Stimulated activated CD4-positive, alpha-beta T cell treated with anti-CD3 and anti-CD28 coated beads, Interleukin-15, amount 100 ng/mL, for 24 hours (primary cell): ENCODE measurements around the gene ACTL6B.
A peak's percentile ranks its signal among the peaks of the same experiment; 100 is the strongest.
"Not testable (repeated sequence)": the region's sequence is repeated elsewhere in the genome, so short reads cannot be mapped to it uniquely, and the experiment has no call there.

Experiments used
- DNase-seq: peaks from one replicate; pipeline ENCODE4 v3.0.0-alpha.2; 2020

Gene ACTL6B

DNA sequence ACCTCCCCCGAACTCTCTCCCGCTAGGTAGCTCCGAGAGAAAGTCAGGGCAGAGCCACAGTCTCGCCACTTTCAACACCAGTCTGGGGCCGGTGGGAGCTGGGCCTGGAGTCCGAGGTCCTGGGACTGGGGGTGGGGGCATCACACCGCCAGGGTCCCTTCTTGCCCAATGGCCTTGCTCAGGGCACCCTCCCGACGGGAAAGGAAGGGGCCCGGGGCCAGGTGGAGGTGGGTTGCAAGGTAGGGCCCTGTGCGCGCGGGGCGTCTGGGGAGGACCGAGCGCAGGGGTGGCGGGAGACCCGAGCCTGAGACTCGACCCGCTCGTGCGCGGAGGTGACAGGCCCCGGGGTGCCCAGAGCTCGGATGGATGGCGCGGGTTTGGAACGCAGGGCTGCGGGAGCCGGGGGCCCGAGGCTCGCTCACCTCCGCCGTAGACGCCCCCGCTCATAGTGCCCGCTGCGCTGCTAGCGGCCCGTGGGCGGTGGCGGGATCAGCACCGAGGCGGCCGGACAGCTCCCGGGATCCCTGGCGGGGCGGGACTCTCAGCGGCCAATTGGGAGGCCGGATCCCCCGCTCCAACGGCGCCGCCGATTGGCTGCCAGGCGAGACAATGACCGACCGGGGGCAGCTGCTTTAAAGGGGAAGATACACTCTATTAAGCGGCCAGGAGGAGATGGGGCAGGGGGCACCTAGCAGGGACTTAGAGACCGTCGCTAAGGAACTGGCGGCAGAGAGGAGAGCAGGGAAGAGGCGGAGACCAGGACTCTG is at the start of gene ACTL6B:
Gene ACTL6B, minus strand, starts transcription at position 541 of the 767 bp plus-strand sequence. Its CDS starts 94 bp downstream, at position 447.
- DNase-seq, result peak; percentile 77

DNA sequence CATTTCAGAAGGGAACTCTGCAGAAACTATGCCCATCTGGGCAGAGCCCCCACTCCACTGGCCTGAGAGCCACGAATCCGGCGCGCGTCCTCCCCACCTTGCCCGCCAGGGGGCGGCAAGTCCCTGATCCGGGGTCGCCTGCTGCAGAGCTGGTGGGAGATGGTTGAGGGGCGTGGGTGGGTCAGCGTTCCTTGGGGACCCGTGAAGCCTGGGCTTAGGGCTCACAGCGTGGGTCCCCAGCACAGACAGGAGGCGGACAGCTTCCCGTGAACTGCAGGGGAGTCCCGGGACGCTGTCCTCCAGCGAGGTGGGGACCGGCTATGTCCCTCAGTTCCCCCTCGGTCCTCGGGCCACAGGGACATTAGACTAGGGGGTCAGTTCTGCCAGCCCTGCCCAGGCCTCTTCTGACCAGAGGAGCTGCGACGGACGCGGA is 49.1 kb upstream of the ACTL6B start:
- peak; percentile 89 for DNase-seq

DNA sequence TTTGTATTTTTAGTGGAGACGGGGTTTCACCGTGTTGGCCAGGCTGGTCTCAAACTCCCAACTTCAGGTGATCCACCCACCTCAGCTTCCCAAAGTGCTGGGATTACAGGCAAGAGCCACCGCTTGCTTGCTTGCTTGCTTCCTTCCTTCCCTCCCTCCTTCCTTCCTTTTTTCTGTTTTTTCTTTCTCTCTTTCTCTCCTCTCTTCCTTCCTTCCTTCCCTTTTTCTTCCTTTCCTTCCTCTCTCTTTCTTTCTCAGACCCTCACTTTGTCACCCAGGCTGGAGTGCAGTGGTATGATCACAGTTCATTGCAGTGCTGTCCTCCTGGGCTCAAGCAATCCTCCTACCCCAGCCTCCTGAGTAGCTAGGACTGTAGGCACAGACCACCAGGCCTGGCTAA is 44.8 kb upstream of the ACTL6B start:
- not testable (repeated sequence) for DNase-seq

DNA sequence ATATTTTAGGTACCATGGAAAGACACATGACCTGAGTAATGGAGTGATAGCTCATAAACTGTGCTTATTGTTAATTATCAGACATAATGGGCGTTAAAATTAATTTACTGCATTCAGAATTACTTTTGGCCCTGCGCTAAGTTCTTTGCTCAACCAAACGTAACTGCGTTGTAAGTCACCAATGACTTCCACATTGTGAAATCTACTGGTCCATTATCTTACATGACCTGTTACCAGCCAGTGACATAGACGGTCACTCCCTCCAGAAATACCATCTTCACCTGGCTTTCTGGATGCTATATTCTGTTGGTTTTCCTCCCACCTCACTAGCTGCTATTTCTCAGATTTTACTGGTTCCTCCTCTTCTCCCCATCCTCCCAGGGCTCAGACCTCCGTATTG is 42.8 kb upstream of the ACTL6B start:
- DNase-seq, result no peak

DNA sequence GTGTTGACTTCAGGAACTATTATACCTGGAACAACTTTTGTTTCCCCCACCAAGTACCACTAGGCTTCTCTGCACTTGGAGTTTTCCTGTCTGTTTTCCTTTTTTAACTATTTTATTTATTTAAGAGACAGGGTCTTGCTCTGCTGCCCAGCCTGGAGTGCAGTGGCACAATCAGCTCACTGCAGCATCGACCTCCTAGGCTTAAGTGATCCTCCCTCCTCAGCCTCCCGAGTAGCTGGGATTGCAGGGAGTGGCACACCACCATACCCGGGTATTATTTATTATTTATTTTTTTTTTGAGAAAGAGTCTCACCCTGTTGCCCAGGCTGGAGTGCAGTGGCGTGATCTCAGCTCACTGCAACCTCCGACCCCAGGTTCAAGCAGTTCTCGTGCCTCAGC is 39.9 kb upstream of the ACTL6B start:
- DNase-seq, result no peak

DNA sequence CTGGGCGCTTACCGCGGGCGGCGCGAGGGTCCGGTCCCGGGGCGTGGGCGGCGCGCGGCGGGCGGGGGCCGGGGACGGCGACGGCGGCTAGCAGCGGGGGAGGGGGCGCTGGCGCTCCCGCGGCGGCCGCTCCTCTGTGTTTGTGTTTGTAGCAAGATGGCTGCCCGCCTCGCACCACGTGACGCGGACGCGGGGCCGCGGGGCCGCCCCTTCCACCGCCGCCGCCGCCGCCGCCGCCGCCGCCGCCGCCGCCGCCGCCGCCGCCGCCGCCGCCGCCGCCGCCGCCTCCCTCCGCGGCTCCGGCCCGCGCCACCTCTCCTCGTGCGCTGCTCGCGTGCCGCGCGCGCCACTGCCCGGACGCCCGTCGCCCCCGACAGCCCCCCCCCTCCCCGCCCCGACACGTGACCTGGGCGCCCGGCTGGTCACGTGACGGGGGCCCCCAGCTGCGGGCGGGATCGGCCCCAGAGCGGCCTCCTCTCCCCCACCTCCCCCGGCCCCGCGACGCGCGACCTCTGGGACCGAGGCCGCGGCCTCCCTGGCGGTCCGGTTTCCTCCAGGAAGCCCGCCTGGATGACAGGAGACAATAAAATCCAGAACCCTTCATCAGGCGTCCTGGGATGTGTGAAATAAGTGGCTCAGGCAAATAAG is 38.0 kb upstream of the ACTL6B start, which contains the start of gene GIGYF1:
Gene GIGYF1, minus strand, starts transcription at position 153 of the 648 bp plus-strand sequence. CDS start 6,012 bp downstream, outside the sequence.
- peak; percentile 81 for DNase-seq

DNA sequence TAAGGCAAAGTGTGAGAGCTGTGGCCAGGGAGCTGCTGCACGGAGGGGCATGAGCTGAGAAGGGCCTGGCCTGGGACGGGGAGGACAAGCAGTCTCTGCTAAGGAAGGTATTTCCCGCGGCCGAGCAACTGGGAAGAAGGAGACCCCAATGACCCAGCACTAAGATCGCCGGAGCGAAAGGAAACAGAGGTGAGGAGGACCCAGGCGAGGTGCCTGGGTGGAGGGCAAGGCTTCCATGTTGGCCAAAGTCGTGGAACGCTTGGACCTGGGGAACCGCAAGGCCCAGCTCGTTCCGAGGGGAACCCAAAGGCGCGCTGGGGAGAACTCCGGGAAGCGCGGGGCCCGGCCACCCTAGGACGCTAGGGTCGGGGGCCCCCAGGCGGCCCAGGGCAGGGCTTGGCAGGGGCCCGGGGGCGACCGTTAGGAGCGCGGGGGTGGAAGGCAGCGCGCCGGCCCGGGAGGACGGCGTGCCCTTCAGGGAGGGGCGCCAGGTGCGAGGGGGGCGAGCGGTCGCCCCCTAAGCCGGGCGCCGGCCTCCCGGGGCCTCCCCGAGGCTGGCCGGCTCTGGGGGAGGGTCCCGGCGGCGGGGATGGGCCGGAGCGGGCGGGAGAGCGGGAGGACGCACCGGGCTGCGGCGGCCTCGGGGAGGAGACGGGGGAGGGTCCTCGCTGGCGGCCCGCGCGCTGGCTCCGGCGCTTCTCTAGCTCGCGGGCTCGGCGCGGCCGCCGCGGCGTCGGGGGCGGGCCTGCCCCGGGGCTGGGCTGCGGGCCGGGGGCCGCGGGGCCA is 37.3 kb upstream of the ACTL6B start:
- peak; percentile 28 for DNase-seq

DNA sequence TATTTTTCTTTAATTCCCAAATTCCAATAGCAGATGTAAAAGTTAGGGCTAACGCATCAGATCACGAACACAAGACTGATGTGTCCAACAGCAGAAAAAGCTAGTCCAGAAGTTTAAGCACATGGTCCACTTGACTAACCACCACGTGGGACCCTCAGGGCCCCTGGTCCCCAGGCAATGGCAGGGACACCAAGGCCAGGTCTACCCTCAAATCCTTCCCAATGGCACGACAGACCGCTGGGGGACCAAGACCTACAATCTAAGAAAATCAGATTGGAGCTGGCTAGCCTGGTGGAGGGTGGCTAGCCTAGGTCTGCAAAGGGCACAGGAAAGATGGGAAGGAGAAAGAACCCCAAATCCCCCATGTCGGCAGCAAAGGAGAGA is 36.3 kb upstream of the ACTL6B start:
- no peak for DNase-seq

DNA sequence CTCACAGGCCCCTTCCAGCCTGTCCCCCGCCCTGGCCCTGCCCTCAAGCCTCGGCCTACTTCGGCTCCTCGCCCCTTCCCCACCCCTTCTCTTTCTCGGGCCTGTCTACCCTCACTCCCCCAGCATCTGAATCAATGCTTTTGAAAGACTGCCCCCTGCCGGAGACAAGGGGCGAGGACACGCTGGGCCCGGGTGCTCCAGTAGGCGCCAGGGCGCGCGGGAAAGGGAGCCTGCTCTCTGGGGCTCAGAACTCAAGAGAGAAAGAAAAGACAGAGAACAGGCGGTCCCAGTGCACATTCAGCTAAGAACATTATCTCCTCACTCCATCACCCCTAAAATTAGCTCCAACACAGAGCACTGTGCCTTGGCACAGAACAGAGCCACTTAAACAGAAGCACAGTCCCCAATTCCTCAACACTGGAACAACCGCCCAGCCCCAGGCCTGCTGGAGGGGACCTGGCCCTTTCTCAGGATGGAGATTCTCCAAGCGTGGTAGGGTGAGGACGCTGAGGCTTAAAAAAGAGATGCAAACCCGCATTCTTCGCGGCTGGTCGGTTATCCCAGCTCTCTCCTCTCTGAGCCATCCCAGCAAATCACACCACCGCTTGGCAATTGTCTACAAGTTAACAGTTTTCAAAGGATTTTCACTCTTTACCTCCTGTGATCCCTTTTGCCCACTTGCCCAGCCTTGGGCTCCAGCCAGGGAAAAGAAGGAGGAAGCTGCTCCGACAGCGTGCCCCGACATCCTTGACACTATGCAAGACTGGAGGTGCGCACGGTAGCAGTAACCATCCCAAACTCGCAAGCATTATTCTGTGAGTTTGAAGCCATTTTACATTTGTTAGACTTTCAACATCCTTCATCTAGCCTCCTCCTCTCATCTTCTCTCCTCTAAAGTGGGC is 35.7 kb upstream of the ACTL6B start:
- peak; percentile 89 for DNase-seq

DNA sequence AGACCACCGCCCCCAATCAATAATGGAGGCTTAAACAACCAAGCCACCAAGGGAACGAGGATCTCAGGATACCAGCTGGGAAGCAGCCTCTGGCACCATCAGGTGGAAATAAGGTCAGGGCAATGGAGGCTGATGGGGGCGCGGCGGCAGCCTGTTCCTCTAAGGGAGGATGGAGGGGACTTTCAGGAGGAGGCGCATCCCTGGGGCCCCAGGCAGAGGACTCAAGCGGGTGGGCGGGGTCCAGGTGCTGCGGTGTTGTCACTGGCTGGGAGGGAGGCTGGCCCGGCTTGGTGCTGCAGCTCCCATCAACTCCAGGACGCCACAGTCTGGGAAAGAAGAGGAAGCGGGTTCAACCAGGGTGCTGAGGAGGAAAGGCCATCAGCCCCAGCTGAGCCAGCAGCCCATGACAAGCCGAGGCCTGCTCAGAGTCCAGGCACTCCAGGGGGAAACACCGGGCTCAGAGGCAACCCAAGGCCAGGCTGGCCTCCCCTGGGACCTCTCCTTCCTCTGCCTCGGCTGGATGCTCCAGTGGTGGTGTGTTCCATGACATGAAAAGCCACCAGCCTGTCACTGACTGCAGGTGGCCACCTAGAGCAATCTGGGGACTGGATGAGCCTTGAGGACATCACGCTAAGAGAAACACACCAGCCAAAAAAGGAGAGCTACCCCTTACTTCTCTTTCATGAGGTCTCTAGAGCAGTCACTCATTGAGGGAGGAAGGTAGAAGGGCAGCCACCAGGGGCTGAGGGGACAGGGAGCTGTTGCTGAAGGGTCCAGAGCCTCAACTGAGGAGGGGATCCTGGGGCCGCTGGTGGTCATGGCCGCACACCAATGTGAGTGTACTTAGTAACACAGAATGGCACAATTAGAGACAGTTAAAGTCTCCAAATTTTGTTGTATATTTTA is 33.2 kb upstream of the ACTL6B start:
- DNase-seq, result no peak

DNA sequence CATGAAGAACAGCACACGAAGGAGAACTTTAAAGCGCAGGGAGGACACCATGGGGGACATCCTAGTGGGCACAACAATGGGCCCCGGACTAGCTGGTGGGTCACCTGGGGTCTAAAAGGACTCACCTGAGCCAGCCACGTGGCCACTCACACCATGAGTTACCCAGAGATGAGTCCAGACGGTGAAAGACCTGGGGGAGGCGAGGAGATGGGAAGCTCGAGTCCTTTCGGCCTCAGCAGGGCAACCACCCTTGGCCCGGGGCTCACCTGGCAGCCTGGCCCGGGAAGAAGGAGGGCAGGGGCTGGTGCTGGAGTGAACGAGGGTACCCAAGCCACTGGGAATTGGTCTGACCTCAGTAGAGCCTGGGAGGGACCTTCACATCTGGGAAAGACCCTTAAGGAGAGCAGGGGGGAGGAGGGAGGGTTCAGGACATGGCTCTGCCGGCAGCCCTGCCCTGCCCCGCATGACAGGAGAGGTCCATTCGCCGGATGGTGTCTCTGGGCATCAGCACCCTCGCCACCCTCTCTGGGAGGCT is 32.1 kb upstream of the ACTL6B start:
- no peak for DNase-seq

DNA sequence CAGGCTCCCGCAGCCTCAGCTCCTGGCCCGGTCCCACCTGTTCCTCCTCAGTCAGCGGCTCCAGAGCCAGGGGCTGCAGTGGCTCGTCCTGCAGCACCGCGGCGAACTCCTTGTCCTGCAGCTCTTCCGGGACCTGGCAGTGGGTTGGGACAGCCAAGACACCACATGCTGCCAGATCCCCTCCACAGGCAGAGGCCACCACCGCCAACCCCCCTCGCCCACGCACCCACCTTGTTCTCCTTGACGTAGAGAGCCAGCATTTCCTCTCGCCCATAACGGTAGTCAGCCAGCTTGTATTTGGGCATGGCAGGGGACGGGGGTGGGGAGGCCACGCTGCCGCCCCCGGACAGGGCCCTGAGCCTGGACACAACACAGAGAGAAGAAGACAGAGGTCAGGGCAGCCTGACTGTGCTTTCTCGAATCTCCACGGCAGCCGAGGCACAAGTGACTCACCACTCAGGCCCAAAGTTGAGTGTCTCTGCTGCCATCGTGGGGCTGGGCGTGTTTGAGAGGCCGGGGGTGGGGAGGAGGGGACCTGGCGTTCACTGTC is 31.6 kb upstream of the ACTL6B start:
- DNase-seq, result no peak

DNA sequence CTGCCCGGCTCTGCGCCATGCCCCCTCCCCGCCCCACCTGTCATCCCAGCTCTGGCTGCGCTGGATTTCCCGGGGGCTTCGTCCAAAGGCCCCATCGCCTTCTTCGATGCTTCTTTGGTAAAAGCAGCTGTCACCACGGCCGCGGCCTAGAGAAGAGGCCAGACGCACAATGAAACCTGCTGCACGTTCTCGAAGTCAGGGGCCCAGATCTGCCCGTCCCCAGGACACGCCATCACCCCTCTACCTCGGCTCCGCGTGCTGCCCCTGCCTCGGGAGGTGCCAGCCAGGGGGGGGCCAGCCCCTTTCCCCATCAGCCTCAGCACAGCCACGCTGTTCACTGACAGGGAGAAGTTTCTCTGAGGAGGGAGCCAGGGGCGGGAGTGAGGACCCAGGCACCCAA is 31.0 kb upstream of the ACTL6B start:
- no peak for DNase-seq

DNA sequence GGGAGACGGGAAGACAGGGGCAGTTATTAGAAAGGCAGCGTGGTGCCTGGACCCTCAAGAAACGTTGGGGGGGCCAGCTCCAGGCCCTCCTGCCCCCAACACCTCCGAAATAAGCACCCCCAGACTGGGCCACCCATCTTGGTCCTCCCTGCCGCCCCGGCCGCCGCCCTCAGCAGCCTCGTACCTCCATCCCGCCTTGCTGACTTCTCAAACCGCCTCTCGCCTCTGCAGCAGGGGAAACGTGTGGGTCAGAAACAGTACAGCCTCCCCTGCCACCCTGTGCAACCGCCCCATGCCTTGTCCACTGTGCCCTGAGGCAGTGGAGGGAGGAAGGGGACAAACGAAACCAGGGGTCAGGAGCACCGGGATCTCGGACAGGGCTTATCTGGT is 30.6 kb upstream of the ACTL6B start:
- DNase-seq, result no peak

DNA sequence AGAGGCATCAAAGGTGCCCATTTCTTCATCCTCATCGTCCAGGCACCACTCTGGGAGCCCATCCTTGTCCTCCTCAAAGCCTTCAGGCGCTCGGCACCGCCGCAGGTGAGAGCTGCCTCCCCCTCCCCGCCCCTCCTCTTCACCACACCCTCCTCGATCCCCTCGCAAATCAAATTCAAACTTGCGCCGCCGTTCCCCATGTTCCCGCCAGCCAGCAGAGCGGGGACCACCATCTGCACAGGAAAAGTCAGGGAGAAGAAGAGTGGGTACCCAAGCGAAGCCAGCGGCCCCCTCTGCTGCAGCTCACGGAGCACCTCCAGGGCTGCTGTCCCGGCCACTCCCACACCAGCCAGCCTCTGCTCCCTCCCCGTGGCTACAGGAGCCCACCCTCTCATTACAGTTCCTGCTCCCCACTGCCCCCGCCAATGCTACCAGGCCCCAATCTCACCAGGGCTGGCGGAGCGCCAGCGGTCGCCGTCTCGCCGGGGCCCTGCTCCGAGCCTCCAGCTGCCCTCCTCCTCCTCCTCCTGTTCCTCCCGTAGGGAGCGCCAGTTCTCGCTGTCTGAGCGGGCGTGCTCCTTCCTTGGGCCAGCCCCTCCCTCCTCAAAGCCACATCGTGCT is 30.1 kb upstream of the ACTL6B start:
- no peak for DNase-seq

DNA sequence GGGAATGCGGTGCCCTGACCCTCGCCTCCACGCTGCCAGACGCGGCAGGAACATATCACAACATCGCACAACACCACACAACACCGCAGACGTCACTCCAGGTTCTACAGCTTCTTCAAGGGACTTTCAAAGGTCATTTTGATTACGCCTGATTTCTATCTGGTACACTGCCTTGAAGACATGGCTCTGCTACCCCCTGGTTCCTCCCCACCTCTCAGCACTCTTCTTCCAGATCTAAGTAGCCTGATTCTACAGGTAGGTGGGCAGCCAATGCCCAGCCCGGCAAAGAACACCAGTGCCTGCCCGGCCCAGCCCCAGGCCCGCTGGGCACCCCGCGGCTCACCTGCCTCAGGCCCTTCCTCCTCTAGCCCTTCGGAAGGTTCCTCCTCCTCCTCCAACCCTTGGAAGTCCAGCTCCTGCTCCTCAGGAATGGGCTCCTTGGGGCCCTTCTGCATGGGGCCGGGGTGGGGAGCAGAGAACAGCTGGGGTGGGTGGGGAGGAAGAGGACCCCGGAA is 29.4 kb upstream of the ACTL6B start:
- no peak for DNase-seq

DNA sequence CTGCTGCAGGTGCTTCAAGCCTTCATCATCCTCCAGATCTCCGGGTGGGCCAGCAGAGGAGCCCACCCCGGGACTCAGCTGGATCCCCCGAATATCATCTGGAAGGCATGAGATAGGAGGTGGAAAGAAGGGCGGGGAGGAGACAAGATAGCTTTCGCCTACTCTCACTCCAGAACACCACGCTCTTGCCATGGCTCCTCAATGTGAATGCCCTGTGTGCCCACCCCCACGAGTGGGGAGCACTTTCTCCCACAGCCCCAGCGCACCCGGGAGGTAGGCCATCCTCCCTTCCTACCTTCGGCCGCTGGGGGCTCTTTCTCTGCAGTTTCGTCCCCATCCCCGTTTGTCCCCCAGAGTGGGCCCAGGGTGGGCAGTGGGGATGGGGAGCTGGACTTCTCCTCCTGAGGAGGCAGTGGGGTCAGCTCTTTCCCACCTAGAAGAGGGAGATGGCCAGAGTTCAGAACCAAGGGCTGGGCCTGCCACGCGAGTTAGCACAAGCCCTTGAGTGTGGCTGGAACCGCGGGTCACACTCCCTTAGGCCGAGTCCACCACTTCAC is 28.9 kb upstream of the ACTL6B start:
- no peak for DNase-seq

DNA sequence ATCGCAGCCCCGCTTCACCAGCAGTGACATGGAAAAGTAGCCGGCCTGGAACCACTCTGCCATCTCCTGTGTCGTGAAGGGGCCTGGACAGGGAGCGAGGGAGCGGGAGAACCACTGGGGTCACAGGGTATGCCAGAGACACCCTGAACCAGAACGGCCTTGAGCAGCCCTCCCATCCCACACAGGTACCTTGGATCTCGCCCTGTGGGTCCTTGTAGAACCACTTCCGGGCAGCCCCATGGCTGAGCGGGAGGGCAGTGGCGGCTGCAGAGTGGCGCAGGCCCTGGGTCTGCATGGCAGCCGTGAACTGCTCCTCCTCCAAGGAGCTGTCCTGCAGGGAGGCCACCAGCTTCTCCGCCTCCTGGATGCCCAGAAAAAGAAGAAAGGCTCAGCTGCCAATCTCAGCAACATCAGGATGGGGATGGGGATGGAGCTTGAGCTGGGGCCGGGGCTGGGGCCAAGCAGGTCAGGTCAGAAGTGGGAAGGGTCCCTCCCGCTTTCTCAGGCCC is 28.3 kb upstream of the ACTL6B start:
- no peak for DNase-seq
